SU-DHL-6 (cell line): ENCODE results near the gene ANK3.

Source experiments
- EZH2phosphoT487 ChIP-seq: fragments of 200-600 bp; sonication (generic), shearing (Covaris generic); conservative IDR thresholded peaks from 2 replicates; pipeline ENCODE4 v1.6.1; 2018; ENCODE audit warnings: mild to moderate bottlenecking, antibody characterized with exemption, low read length, moderate library complexity, mixed read lengths
- TF ChIP-seq, protein P1 (sequence below): fragments of 200-600 bp; sonication (generic); IDR thresholded peaks from one replicate; pipeline ENCODE4 v1.5.1; 2017; ENCODE audit warnings: antibody characterized with exemption, mild to moderate bottlenecking, low read length, moderate library complexity; ENCODE audit not compliant: insufficient read depth, poor library complexity, severe bottlenecking

DNA sequence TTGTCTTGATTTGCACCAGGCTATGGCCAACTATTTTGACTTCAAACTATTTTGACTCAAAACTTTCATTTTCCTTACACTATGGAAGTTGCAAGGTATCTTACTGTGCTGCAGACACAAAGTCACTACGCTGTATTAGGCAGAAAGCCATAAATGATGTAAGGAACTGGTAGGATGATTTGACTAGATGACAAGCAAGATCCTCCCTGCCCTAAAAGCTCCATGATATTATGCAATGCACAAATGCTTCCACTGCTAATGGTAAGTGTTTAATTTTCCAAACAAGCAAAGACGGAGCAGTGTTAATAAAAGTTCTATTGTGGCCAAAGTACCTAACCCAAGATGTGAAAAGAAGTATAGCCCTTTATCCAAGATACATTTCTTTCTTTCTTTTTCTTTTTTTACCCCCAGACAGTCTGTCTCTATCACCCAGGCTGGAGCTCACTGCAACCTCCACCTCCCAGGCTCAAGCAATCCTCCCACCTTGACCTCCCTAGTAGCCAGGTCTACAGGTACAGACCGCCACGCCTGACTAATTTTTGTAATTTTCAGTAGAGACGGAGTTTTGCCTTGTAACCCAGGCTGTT is 98.2 kb downstream of the ANK3 start:
- TF ChIP-seq, protein P1, sequence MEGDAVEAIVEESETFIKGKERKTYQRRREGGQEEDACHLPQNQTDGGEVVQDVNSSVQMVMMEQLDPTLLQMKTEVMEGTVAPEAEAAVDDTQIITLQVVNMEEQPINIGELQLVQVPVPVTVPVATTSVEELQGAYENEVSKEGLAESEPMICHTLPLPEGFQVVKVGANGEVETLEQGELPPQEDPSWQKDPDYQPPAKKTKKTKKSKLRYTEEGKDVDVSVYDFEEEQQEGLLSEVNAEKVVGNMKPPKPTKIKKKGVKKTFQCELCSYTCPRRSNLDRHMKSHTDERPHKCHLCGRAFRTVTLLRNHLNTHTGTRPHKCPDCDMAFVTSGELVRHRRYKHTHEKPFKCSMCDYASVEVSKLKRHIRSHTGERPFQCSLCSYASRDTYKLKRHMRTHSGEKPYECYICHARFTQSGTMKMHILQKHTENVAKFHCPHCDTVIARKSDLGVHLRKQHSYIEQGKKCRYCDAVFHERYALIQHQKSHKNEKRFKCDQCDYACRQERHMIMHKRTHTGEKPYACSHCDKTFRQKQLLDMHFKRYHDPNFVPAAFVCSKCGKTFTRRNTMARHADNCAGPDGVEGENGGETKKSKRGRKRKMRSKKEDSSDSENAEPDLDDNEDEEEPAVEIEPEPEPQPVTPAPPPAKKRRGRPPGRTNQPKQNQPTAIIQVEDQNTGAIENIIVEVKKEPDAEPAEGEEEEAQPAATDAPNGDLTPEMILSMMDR: no peak
- TF ChIP-seq EZH2phosphoT487: no peak
